HEK293 (cell line): Measurements from ENCODE around the gene PDGFB.
A peak's percentile ranks its signal among the peaks of the same experiment; 100 is the strongest.

ENCODE experiments used
- BCL11B ChIP-seq: fragments of 450-650 bp; formaldehyde crosslinking; IDR thresholded peaks from 2 replicates; pipeline ENCODE4 v1.5.1; 2016; ENCODE audit warnings: low read depth, missing biosample characterization, missing genetic modification characterization
- EGR2 ChIP-seq: fragments of 450-650 bp; formaldehyde crosslinking; IDR thresholded peaks from 2 replicates; pipeline ENCODE4 v1.5.1; 2016; ENCODE audit warnings: low read depth, missing biosample characterization, missing genetic modification characterization
- FEZF1 ChIP-seq: fragments of 450-650 bp; formaldehyde crosslinking; IDR thresholded peaks from 2 replicates; pipeline ENCODE4 v1.5.1; 2016; ENCODE audit warnings: missing biosample characterization, missing genetic modification characterization
- GLIS1 ChIP-seq: fragments of 450-650 bp; formaldehyde crosslinking; IDR thresholded peaks from 2 replicates; pipeline ENCODE4 v1.5.1; 2016; ENCODE audit warnings: missing biosample characterization, missing genetic modification characterization
- HIC1 ChIP-seq: fragments of 450-650 bp; formaldehyde crosslinking; IDR thresholded peaks from 2 replicates; pipeline ENCODE4 v1.5.1; 2016; ENCODE audit warnings: missing biosample characterization, missing genetic modification characterization
- HOXA7 ChIP-seq: sonication (generic); formaldehyde crosslinking; IDR thresholded peaks from 2 replicates; pipeline ENCODE4 v1.8.1; 2022; ENCODE audit warnings: missing genetic modification reagents, borderline replicate concordance
- INSM2 ChIP-seq: fragments of 450-650 bp; formaldehyde crosslinking; IDR thresholded peaks from 2 replicates; pipeline ENCODE4 v1.5.1; 2016; ENCODE audit warnings: missing biosample characterization, missing genetic modification characterization
- KLF17 ChIP-seq: fragments of 450-650 bp; formaldehyde crosslinking; IDR thresholded peaks from 2 replicates; pipeline ENCODE4 v1.5.1; 2016; ENCODE audit warnings: missing biosample characterization, missing genetic modification characterization
- KLF9 ChIP-seq: fragments of 450-650 bp; formaldehyde crosslinking; IDR thresholded peaks from 2 replicates; pipeline ENCODE4 v1.5.1; 2016; ENCODE audit warnings: missing biosample characterization, missing genetic modification characterization, low read depth
- MZF1 ChIP-seq: fragments of 450-650 bp; formaldehyde crosslinking; IDR thresholded peaks from 2 replicates; pipeline ENCODE4 v1.5.1; 2017; ENCODE audit warnings: missing biosample characterization, missing genetic modification characterization, borderline replicate concordance
- YY1 ChIP-seq: fragments of 450-650 bp; formaldehyde crosslinking; IDR thresholded peaks from 2 replicates; pipeline ENCODE4 v1.5.1; 2018; ENCODE audit warnings: missing biosample characterization, missing genetic modification characterization
- ZBTB10 ChIP-seq: fragments of 450-650 bp; formaldehyde crosslinking; IDR thresholded peaks from 2 replicates; pipeline ENCODE4 v1.5.1; 2016; ENCODE audit warnings: missing biosample characterization, missing genetic modification characterization
- ZBTB7A ChIP-seq: fragments of 450-650 bp; formaldehyde crosslinking; IDR thresholded peaks from 2 replicates; pipeline ENCODE4 v1.5.1; 2016; ENCODE audit warnings: low read depth, missing biosample characterization, missing genetic modification characterization
- ZFP3 ChIP-seq: fragments of 450-650 bp; formaldehyde crosslinking; IDR thresholded peaks from 2 replicates; pipeline ENCODE4 v1.5.1; 2016; ENCODE audit warnings: low read depth, missing biosample characterization, missing genetic modification characterization
- ZFP37 ChIP-seq: fragments of 450-650 bp; formaldehyde crosslinking; IDR thresholded peaks from 2 replicates; pipeline ENCODE4 v1.5.1; 2016; ENCODE audit warnings: missing biosample characterization, missing genetic modification characterization
- ZNF140 ChIP-seq: fragments of 450-650 bp; formaldehyde crosslinking; IDR thresholded peaks from 2 replicates; pipeline ENCODE4 v1.5.1; 2016; ENCODE audit warnings: missing biosample characterization, missing genetic modification characterization
- ZNF175 ChIP-seq: fragments of 450-650 bp; formaldehyde crosslinking; IDR thresholded peaks from 2 replicates; pipeline ENCODE4 v1.5.1; 2016; ENCODE audit warnings: missing biosample characterization, missing genetic modification characterization
- ZNF221 ChIP-seq: fragments of 450-650 bp; formaldehyde crosslinking; IDR thresholded peaks from 2 replicates; pipeline ENCODE4 v1.5.1; 2017; ENCODE audit warnings: missing biosample characterization, missing genetic modification characterization, borderline replicate concordance
- ZNF23 ChIP-seq: fragments of 450-650 bp; formaldehyde crosslinking; IDR thresholded peaks from 2 replicates; pipeline ENCODE4 v1.5.1; 2016; ENCODE audit warnings: missing biosample characterization, missing genetic modification characterization, borderline replicate concordance
- ZNF302 ChIP-seq: fragments of 450-650 bp; formaldehyde crosslinking; IDR thresholded peaks from 2 replicates; pipeline ENCODE4 v1.5.1; 2016; ENCODE audit warnings: missing biosample characterization, missing genetic modification characterization, low read depth
- ZNF350 ChIP-seq: fragments of 450-650 bp; formaldehyde crosslinking; IDR thresholded peaks from 2 replicates; pipeline ENCODE4 v1.5.0; 2017; ENCODE audit warnings: missing biosample characterization, mild to moderate bottlenecking, missing genetic modification characterization
- ZNF354C ChIP-seq: fragments of 450-650 bp; formaldehyde crosslinking; IDR thresholded peaks from 2 replicates; pipeline ENCODE4 v1.5.1; 2016; ENCODE audit warnings: missing biosample characterization, missing genetic modification characterization, low read depth, borderline replicate concordance
- ZNF391 ChIP-seq: fragments of 450-650 bp; formaldehyde crosslinking; IDR thresholded peaks from 2 replicates; pipeline ENCODE4 v1.5.1; 2016; ENCODE audit warnings: low read depth, missing biosample characterization, missing genetic modification characterization, borderline replicate concordance
- ZNF513 ChIP-seq: fragments of 450-650 bp; IDR thresholded peaks from 2 replicates; pipeline ENCODE4 v1.5.1; 2018; ENCODE audit warnings: missing biosample characterization, missing genetic modification characterization
- ZNF549 ChIP-seq: fragments of 450-650 bp; IDR thresholded peaks from 2 replicates; pipeline ENCODE4 v1.5.1; 2018; ENCODE audit warnings: missing biosample characterization, missing genetic modification characterization, mild to moderate bottlenecking, inconsistent platforms, moderate library complexity
- ZNF600 ChIP-seq: fragments of 450-650 bp; formaldehyde crosslinking; IDR thresholded peaks from 2 replicates; pipeline ENCODE4 v1.5.1; 2016; ENCODE audit warnings: missing biosample characterization, missing genetic modification characterization
- ZNF610 ChIP-seq: fragments of 450-650 bp; formaldehyde crosslinking; IDR thresholded peaks from 2 replicates; pipeline ENCODE4 v1.5.1; 2016; ENCODE audit warnings: missing biosample characterization, missing genetic modification characterization, borderline replicate concordance
- ZNF677 ChIP-seq: fragments of 450-650 bp; IDR thresholded peaks from 2 replicates; pipeline ENCODE4 v1.5.0; 2018; ENCODE audit warnings: missing biosample characterization, mild to moderate bottlenecking, missing genetic modification characterization, moderate library complexity
- ZNF701 ChIP-seq: fragments of 450-650 bp; formaldehyde crosslinking; IDR thresholded peaks from 2 replicates; pipeline ENCODE4 v1.5.1; 2016; ENCODE audit warnings: missing biosample characterization, missing genetic modification characterization
- ZNF837 ChIP-seq: fragments of 450-650 bp; formaldehyde crosslinking; IDR thresholded peaks from 2 replicates; pipeline ENCODE4 v1.5.1; 2016; ENCODE audit warnings: missing biosample characterization, missing genetic modification characterization
- ZNF843 ChIP-seq: fragments of 450-650 bp; formaldehyde crosslinking; IDR thresholded peaks from 2 replicates; pipeline ENCODE4 v1.5.1; 2016; ENCODE audit warnings: missing biosample characterization, missing genetic modification characterization

The PDGFB gene

GRCh38 chr22:39174498-39175352 is 70.1 kb downstream of the PDGFB start (continued):
- TF ChIP-seq MZF1 (no peak), INSM2 (peak; percentile 73; the same call in 1 of the 2 replicates), ZFP37 (tag by site-specific recombination) (0 out of 2 replicates have a peak, but pooled peaks have one; percentile 58), HIC1 (tag by site-specific recombination) (peak; percentile 89), ZNF23 (no peak), ZNF701 (tag by site-specific recombination) (no peak), GLIS1 (tag by site-specific recombination) (peak; percentile 80), ZNF549 (tag by site-specific recombination) (no peak), ZNF140 (tag by site-specific recombination) (no peak), ZNF175 (tag by site-specific recombination) (no peak), KLF17 (no peak), ZBTB7A (0 out of 2 replicates have a peak, but pooled peaks have one; percentile 34), YY1 (tag by site-specific recombination) (no peak), ZNF350 (tag by site-specific recombination) (no peak), ZNF513 (no peak), ZNF600 (tag by site-specific recombination) (no peak), KLF9 (tag by site-specific recombination) (peak; percentile 31; the same call in 1 of the 2 replicates), ZNF843 (tag by site-specific recombination) (no peak), BCL11B (tag by site-specific recombination) (peak; percentile 76; the same call in 1 of the 2 replicates), ZBTB10 (tag by site-specific recombination) (peak; percentile 77; the same call in 1 of the 2 replicates), ZNF354C (tag by site-specific recombination) (no peak), FEZF1 (peak; percentile 38; the same call in 1 of the 2 replicates), ZFP3 (tag by site-specific recombination) (no peak), EGR2 (tag by site-specific recombination) (no peak), ZNF221 (tag by site-specific recombination) (no peak), ZNF837 (no peak), ZNF391 (tag by site-specific recombination) (0 out of 2 replicates have a peak, but pooled peaks have one; percentile 31), ZNF610 (tag by site-specific recombination) (no peak), HOXA7 (CRISPR knock-in tag) (no peak), ZNF302 (tag by site-specific recombination) (no peak), ZNF677 (no peak)
